GM21737 (cell line): ENCODE data around the gene CADPS2.
A peak's percentile ranks its signal among the peaks of the same experiment; 100 is the strongest.

Experiments used
- ATAC-seq: cut with Tn5 transposase; IDR thresholded peaks from one replicate; pipeline ENCODE4 v1.9.1; 2021; ENCODE audit warnings: mild to moderate bottlenecking, moderate library complexity; ENCODE audit not compliant: unreplicated experiment

Gene CADPS2

DNA sequence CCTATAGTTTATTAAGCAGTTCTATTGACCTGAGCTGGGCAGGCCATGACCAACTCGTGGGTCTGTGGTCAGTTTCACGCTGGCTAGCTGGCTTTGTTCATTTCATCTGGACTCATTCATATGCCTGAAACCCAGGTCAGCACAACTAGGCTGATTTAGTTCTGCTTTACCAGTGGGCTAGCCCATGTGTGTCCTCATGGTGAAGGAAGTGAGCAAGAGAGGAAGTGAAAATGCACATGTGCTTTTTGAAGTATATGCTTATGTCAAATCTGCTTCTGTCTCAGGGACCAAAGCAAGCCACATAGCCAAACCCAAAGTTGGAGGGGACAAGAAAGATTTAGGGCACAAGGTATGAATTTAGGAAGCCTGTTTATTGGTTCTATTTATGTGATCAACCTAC lies 341.8 kb downstream of the CADPS2 start:
- peak; percentile 98 for ATAC-seq

DNA sequence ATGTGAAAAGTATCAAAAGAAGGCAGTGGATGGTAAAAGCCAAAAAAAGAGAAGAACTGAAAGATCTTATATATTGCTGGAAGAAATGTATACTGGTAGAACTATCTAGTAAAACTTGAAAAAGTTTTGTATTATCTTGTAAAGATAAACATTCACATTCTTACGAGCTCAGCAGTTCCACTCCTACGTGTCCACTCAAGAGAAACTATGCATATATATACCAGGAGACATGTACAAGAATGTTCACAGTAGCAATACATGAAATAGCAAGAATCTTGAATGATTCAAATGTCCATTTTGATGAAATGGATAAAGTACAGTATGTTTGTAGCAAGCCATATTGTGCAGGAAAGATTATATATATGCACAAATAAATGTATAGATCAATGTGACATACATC lies 342.4 kb downstream of the CADPS2 start:
- ATAC-seq: no peak

DNA sequence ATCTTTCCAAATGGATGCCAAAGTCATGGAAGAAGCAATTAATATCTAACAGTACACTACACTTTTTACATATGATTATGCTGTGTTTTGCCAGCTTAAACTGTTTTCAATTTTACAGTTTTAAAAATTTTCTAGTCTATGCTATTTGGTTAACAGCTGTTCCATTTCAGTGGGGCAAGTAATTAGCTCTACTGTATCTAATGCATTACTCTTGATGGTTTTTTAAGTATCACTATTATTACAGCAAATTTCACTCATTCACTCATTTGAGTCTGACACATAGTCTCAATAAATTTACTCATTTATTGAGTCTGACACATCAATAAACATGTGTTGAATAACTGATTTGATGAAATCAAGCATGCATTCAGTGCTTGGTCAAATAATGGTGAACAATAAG lies 343.1 kb downstream of the CADPS2 start:
- ATAC-seq: no peak

DNA sequence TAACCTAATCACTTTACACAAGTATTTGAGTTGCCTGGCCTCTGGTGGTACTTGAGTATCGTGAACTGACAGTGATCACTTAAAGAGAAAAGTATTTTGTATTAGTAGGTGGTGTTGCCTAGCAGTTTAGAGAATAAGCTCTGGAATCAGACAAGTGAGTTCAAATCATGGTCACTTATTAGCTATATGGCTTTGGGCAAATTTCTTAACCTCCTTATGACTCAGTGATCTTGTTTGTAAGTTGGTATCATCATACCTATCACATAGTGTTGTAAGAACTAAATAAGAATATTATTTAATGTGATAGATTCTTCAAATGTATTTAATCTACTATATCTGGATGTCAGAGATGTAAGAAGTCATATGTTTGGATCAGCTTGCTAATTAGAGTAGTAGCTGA lies 351.2 kb downstream of the CADPS2 start:
- ATAC-seq: no peak

DNA sequence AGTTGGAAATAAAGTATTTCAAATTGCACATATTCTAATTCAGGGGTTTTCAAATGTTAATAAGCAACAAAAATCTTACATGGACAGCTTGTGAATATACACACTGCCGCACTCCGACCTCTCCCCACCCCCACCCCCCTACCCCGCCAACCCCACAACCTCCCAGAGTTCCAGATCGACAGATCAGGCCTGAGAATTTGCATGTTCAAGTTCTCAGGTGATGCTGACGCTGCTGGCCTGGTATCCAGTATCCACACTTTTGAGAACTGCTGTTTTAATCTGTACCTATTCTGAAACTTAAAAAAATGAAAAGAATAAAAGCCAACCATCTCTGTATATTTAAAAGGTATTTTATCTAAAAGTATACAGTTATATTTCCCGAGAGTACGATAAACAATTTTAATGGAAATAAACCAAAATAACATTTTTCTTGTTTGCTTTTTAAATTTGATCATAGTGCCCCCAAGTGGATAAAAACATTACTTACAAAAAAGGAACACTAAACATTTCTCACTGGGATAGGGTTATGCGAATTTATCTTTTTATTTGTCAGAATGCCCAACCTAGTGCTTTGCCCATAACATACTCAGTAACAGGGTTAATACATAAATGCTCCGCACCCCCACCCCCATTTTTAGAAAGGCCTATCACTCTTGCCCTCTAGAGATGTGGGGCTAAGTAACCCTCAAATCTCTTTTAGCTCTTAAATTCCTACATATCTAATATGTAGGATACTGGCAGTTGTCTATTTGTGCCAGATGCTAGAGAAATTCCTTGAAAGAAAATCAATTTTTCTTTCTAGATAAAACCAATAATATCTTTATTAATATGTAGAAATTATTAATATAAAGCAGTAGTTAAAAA lies 353.6 kb downstream of the CADPS2 start:
- ATAC-seq: no peak

DNA sequence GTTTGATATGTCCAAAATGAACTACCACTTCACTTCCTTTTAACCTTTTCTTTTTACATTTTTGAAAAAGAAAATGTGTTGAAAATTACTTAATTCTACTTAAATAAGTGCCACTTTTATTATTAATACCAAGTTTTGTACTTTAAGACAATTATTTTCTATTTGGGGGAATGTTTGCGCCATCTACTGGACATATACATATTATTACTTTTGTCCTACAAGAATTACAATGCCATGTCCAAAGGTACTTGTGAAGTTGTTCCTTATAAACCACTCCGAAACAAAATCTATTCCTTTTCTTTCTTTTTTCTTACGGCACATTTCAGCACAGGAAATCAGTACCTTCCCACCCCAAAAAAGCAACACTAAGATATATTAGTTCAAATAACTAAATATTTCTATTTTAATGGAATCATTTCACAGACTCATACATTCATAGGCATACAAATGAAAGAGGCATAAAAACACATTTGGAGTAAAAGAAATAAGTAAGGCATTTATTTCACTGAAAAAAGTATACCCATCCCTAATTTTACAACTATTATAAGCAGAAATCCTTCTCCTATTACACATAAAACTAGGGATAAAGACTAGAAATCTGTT lies 357.3 kb downstream of the CADPS2 start:
- ATAC-seq: no peak

DNA sequence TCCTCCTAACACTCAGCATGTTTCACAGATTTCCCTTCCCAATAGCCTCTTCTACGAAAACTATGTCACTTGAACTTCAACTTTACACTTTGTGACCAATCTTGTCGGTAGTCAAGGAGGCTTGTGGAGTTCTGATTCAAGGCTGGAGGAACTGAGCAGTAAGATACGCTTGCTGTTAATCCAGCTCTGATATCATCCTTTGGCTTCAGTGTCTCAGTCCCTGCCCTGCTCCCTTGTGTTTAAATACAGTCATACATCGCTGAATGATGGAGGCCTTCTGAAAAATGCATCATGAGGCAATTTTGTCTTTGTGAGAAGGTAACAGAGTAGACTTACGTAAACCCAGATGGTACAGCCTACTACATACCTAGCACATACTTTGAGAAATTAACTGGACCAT lies 360.9 kb downstream of the CADPS2 start:
- ATAC-seq: no peak

DNA sequence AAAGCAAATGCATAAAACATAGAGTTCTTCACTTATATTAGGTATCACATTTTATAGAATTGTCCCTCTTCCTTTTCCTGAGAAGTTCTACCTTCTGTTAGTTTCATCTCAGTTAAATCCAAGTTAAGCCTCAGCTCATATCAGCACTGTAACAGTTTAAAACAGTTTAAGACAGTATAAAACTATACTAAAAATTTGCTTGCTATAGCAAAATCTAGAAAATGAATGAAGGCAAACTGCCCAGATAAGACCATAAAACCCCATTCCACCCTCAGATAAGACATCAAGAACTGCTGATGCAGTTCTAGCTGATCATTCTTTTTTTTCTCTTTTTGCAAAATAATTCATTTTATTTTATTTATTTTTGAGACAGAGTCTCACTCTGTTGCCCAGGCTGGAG lies 364.5 kb downstream of the CADPS2 start:
- ATAC-seq: no peak

DNA sequence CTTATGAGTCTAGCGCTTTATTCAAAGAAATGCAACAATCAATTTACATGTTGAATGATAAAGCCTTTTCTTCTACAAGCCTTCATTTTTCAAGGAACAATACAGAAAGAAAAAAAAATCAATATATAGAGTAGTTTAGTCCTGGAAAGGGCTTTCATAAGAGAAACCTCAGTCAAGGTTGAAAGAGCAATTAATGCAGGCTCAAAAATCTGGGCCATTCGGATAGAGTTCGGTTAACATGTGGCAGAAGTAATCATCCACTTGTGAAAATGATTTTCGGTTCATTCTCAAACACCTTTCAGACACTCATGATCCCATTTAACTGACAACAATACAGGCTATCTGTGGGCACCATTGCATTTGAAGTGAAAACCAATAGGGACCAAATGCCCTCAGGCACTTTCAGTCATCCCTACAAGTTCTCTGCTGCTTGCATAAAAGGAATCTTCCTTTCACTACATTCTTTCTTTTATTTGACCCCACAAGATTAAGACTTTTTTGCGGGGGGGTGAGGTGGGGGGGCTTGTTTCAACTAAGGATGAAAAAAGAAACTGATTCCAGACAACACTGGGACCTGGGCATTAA lies 365.2 kb downstream of the CADPS2 start:
- no peak for ATAC-seq

DNA sequence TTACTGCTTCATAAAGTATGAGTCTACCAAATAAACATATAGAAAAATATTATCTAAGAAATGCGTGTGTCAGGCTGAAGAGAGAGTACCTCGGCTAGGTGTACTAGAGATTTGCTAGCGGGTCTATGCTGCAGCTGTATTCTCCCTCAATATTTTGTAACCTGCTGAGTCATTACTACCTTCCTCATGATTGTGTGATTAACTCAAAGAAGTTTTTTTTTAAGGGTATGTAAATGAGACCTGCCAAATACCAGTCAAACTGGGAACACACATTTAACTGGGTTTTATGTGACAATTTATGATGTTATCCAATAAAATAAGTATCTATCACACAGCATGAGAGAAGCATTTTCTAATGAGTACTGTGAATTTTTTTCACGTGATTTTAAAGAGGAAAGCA lies 367.8 kb downstream of the CADPS2 start:
- no peak for ATAC-seq

DNA sequence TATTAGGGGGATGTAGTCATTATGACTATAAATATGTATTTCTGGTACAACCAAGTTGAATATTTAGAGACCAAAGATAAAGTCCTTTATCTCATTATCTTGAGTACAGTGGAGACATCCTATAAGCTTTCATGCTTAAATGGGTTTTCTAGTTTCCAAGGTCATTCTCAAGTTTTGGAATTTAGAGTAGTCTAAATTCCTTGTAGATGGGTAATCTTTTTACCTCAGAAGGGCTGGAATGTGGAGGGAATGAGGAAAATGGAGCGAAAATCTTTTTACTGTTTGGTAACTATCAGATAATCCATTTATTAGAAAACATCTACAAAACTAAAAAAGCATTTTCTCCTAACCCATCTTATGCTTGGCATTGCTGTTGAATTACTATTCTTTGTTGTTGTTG lies 368.7 kb downstream of the CADPS2 start:
- no peak for ATAC-seq

DNA sequence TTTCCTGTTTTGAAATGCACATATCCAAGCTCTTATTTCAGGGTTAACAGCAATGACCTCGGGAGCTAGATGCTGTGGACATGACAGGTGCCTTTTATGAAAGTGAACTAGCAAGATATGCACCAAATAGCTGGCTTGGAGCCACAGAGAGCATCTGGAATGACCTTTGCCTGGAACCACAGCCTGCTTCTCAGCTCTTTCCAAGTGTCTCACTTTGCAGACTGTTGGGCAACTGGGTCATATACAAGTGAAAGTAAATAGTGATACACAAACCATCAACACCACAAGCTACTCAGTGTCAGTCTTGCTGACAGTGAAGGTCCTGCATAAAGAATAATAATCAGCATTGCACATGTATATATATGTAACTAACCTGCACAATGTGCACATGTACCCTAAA lies 370.9 kb downstream of the CADPS2 start:
- ATAC-seq: no peak

DNA sequence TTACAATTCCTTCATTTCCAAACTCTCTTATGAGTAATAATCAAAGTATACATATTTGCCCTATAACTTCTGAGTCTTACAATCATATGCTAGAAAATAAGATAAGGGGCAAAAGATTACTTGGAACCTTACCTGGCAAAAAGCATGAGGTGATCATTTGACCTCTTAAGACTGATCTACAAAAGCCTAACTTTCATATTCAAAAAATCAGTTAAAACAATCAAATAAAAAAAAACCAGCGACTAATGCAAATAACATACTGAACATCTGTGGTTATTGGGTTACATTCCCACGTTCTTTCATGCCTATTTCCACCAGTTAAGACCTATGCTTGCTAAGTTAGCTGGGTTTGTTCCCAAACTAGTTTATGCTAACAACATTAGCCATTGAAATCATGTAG lies 375.0 kb downstream of the CADPS2 start:
- ATAC-seq: no peak

DNA sequence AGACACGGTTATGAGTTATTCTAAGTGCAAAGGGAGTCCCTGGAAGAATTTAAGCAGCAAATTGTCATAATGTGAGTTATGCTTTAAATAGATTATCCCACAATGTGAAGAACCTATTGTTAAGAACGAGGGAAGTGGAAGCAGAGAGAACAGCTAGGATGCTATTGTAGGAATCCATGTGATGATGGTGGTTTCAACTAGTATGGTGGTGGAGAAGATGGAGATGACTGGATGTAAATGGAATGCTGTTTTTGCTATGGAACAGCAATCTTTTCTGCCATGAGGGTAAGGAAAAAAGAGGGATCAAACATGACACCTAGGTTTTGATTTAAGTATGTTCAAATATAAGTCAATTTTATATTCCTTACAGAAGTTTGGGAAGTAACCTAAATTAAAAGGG lies 378.7 kb downstream of the CADPS2 start:
- no peak for ATAC-seq

DNA sequence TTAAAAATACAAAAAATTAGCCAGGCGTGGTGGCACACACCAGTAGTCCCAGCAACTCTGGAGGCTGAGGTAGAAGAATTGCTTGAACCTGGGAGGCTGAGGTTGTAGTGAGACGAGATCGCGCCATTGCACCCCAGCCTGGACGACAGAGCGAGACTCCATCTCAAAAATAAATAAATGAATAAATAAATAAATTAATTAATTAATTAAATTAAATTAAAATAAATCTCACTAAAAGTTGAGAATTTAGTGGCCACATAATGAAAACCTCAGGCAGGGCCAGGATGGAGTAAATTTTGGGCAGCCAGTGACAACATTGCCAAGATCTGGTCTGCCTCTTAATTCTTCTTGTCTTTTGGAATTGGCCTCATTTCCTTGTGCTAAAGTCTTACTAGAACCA lies 394.3 kb downstream of the CADPS2 start:
- no peak for ATAC-seq

DNA sequence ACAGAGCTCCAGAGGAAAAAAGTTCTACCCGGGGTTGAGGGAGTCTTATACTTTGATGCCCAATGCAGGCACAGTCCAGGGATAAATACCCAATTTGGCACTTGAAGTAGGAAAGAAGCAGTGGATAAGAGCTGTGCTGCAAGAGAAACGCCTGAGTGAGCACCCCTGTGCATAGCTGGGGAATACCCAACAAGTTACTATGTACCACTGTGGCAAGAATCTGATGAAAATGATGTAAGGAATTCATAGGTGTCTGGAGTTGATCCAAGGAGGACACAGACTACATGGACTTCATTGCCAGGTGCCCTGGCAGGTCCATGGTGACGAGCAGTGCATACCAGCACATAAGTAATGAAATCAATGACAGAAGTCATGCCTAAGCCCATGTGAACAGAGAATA lies 398.0 kb downstream of the CADPS2 start:
- no peak for ATAC-seq

DNA sequence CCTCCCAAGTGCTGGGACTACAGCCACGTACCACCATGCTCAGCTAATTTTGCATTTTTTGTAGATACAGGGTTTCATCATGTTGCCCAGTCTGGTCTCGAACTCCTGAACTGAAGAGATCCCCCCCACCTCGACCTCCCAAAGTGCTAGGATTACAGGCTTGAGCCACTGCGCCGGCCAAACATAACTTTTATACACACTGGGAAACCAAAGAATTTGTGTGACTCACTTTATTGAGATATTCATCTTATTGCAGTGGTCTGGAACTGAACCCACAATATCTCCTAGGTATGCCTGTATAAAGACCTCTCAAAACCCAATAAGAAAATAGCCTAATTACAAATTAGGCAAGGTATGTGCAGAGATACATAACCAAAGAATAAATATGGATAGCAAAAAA lies 399.1 kb downstream of the CADPS2 start:
- ATAC-seq: no peak

DNA sequence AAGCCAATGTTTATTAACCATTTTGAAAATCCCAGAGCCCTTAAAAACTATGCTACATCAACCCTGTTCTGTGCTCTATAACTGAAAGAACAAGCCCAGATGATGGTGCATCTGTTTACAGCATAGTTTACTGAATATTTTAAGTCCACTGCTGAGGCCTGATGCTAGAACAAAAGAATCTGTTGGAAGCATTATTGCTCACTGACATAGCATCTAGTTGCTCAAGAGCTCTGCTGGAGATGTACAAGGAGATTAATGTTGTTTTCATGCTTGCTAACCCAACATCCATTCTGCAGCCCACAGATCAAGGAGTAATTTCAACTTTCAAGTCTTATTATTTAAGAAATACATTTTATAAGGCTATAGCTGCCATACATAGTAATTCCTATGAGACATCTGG lies 400.4 kb downstream of the CADPS2 start:
- ATAC-seq: no peak

DNA sequence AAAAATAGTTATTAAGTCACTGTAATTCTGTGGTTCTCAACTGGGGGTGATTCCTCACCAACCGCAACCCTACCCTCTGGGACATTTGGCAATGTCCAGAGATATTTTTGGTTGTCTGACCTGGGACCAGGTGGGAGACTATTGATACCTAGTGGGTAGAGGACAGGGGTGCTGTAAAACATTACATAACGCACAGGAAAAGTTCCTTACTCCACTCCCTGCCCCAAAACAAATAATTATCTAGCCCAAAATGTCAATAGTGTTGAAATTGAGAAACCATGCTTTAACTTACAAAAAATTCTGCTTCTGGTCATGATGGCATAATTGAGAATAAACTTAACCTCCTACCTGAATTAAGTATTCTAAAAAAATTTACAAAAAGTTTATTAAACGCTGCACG lies 404.0 kb downstream of the CADPS2 start:
- ATAC-seq: no peak

DNA sequence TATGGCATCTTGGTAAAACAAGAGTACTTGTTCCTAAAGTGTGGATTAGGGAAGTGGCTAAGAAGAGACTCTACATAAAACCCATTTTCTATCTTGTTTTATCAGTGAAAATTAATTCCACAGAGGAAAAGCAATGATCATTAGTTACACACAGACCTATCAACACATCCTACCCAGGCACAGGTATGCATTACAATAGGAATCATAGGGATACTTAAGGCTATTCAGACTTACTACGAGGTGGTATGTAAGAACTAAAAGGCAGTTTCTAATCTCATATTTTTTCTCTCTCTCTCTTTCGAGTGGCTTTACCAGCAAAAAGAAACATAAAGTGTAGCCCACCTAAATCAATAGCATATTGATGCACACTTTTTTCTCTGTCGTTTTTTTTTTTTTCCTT lies 415.4 kb downstream of the CADPS2 start:
- no peak for ATAC-seq

DNA sequence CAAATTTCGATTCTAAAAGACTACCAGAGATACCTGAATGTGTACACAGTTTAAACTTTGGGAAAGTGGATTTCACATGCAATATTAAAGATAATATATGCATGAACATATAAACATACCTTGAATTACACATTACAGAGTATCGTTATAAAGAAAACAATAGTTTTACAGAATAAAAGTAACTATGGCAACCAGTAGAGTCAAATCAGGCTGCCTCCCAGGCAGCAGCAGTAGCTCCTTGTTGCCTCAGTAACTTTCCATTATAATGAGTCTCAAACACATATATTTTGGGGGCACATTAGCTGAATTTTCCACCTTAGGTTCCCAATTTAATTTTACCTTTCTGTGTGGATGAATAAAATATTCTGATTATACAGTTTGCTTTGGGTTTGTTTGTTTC lies 417.3 kb downstream of the CADPS2 start:
- no peak for ATAC-seq

DNA sequence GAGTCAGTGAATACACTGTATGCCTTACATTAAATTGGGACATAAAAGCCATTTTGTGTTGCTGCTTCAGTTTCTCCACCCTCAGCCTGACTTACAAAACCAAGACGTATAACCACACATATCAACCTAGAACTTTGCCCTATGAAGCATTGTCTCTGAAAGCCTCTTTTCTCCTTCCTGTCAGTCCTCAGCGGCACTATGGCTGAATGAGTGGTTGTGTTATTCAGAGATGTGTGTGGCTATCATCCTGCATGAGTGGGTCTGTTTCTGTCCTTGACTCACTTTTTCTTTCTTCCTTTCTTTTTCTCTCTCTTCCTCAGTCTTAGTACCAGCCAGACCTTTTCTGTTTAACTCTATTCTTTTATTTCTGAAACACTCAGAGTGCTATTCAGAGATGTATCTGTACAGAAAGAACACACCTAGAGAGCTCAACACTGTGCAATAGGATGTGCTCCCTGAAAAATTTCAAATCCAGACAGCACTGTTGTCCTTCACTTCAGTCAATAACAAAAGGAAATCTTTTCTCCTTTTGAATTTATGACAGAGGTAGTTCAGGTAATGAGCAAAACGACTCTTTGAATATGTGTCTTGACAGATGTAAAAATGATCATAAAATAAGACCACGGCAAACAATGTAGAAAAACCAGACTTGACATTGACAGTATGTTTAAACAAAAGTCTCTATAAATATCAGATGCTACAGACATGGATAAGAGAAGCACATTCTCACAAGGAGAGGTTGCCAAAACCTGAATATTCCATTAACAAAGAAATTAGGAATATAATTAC lies 418.4 kb downstream of the CADPS2 start:
- ATAC-seq: no peak
